IMR-90 (cell line): ENCODE data around the gene OBP2A.

Experiments
- CHD1 ChIP-seq: IDR thresholded peaks from 2 replicates; pipeline ENCODE4 v1.6.1; 2012; ENCODE audit warnings: low read depth, low read length, improper control_type of control experiment
- CTCF ChIP-seq: conservative IDR thresholded peaks from 2 replicates; pipeline ENCODE4 v1.5.1; 2012; ENCODE audit warnings: mild to moderate bottlenecking, low read depth, low read length, improper control_type of control experiment
- MXI1 ChIP-seq: IDR thresholded peaks from 2 replicates; pipeline ENCODE4 v1.6.1; 2012; ENCODE audit warnings: low read depth, mild to moderate bottlenecking, low read length, moderate library complexity, borderline replicate concordance
- NFE2L2 ChIP-seq: fragments of 150-350 bp; IDR thresholded peaks from 2 replicates; pipeline ENCODE4 v1.6.1; 2016; ENCODE audit warnings: low read depth, mild to moderate bottlenecking, low read length
- RAD21 ChIP-seq: IDR thresholded peaks from 2 replicates; pipeline ENCODE4 v1.6.1; 2012; ENCODE audit warnings: low read length, improper control_type of control experiment
- SMC3 ChIP-seq: fragments of 150-350 bp; IDR thresholded peaks from 2 replicates; pipeline ENCODE4 v1.6.1; 2016; ENCODE audit warnings: low read depth, mild to moderate bottlenecking, antibody characterized with exemption, low read length, moderate library complexity

DNA sequence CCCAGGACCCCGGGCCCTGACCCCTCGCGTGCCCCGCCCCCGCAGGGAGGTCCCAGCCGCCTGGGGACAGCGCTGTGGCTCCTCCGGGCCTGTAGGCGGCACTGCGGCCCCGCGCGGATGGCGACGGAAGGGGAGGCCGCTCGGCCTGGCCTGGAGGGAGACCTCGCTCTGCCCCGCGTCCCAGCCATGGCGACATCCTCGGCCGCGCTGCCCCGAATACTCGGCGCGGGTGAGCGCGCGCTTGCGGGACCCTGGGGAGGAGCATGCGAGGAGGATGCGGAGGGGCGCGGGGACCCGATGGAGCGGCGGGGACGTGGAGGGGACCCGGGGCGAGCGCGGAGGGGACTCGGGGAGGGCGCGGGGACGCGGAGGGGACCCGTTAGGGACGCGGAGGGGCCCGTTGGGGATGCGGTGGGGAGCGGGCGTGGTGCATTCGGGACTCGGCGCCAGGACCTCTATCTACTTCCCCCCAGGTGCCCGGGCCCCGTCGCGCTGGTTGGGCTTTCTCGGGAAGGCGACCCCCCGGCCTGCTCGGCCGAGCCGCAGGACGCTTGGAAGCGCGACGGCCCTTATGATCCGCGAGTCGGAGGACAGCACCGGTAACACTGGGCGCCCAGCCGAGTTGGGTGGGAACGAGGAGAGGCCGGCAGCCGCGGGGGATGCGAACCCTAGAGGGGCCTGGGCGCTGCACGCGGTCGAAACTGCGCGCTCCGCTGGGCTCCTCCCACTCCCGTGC lies 45.2 kb upstream of the OBP2A start, which contains the start of gene MRPS2:
- TF ChIP-seq CHD1 (0 out of 2 replicates have a peak, but pooled peaks have one; percentile 52), CTCF (peak; percentile 92), RAD21 (no peak), MXI1 (peak; percentile 82), SMC3 (no peak), NFE2L2 (no peak)
